Measurements from ENCODE around the gene ARMC9. TPM values are rescaled to one million over a fixed set of nuclear protein-coding genes. Genes with fewer than 3 reads are reported as not detected.
"Not testable (repeated sequence)": the region's sequence is repeated elsewhere in the genome, so short reads cannot be mapped to it uniquely, and the experiment has no call there.

Gene ARMC9
- polyA plus RNA-seq, 1 donor: 6.3 TPM

DNA sequence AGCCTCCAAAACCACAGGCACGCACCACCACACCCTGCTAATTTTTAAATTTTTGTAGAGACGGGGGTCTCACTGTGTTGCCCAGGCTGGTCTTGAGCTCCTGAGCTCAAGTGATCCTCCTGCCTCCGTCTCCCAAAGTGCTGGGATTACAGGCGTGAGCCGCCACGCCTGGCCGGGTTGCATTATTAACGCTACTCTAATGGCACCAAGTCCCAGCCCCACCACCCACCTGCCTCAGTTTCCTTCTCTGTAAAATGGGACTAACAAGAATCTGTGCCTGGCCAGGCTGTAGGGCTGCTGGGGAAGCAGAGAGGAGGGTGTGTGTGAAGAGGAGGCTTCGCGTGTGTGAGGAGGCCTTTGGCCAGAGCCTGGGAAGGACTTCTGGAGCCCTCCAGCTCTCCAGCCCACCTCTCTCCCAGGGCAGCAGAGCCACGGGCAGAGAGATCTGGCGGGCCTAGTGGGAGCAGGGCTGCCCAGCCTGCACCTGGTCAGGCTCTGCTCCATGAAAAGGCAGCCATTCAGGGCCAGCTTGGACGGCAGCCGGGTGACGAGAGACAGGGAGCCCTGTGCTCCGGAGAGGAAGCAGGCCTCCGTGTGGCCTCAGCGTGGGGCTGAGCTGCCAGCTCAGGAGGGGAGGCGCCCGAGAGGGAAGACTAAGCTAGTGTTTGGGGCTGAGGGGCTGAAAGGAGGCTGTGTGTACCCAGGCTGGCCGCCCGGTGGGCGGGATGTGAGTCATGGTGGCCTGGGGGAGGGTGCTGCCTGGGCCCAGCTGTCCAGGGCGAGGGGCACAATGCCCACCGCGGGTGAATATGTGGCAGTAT lies 189.7 kb downstream of the ARMC9 start:
- DNase-seq: peak; percentile 48

DNA sequence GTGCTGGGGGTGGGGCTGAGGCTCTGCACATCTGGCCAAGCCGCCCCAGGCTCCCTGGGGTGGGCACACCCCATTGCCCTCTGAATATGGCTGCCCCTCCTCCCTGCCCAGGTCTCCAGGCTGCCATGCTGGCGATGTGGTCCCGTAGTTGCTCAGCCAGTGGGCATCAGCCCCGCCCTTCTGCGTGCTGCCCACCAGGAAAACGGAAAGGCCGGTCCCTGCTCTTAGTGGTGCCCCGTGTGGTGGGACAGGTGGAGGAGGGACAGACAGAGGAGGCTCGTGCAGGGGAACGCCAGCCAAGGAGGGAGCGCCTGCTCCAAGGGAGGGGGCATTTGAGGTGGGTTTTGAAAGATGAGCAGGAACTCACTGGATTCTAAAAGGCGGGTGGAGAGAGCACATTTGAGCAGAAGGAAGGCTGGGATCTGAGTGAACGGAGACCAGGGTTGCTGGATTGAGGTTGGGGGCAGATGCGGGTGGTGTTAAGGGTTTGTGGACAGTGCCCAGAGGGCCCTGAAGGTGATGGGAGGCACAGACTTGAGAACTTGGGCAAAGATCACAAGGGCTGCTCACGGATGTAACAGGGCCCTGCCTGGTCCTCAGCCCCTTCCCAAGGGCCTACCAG lies 190.4 kb downstream of the ARMC9 start:
- DNase-seq: no peak

DNA sequence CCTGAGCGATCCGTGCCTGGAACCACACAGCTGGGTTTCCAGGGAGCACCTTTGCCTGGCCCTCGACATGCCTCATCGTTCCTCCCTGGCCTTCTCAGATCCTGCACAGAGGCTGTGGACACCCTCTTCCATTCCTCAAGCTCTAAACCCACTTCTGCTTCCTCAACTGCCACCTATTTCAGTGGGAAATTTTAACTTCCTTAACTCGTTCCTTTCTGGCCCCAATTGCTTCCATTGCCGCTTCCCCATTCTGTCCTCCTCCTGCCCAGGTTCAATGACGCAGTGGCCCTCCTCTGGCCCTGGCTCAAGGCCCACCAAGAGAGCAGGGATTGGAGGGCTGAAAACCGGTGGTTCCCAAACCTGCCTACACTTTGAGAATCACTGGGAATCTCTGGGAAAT lies 192.2 kb downstream of the ARMC9 start:
- DNase-seq: no peak

DNA sequence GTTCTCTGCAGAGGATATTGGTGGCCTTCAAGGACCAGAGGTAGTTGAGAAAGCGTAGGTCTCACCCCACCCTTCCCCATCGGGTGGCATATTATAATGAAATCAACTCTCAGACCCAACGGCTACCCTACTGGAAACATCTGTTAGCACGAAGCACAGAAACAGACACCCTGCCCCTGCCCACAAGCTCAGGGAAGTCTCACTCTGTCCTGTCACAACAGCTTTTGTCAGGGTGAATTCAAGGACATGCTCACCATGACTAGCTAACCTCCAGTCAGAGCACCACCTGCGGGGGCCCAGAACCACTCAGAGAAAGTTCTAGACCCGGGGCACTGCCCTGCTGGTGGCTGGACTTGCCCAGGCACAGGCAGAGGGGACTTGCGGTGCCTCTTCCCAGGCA lies 193.6 kb downstream of the ARMC9 start:
- no peak for DNase-seq

DNA sequence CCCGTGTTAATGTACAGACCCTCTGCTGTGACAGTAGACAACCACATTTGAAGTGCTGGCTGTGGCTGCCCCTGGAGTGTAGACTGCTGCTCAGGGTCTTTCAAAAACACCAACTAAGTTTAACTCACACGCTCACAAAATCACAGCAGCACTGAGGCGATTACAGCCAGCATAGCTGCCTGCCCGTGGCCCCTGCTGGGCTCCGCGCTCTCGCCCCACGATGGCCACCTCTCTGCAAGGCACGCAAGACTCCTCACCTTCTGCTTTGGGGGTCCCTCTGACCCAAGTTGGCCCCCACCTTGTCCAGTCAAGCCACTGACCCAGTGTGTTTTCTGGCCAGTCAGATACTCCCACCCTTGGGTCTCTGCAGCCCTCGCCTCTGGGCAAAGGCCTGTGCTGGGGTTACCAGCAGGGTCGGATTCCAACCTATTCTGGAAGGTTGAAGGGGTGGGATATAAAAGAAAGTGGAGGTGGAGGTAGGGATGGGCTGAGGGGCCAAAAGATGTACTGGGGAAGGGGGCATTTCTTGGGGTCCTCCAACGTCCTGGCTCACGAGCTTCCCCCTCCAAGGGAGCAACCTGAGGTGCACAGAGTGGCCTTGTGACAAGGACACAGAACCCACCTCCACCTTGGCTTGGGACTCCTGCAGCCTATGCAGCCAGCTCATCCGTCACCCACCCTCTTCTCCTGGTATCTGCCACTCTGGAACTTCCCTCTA lies 194.2 kb downstream of the ARMC9 start:
- DNase-seq: no peak

DNA sequence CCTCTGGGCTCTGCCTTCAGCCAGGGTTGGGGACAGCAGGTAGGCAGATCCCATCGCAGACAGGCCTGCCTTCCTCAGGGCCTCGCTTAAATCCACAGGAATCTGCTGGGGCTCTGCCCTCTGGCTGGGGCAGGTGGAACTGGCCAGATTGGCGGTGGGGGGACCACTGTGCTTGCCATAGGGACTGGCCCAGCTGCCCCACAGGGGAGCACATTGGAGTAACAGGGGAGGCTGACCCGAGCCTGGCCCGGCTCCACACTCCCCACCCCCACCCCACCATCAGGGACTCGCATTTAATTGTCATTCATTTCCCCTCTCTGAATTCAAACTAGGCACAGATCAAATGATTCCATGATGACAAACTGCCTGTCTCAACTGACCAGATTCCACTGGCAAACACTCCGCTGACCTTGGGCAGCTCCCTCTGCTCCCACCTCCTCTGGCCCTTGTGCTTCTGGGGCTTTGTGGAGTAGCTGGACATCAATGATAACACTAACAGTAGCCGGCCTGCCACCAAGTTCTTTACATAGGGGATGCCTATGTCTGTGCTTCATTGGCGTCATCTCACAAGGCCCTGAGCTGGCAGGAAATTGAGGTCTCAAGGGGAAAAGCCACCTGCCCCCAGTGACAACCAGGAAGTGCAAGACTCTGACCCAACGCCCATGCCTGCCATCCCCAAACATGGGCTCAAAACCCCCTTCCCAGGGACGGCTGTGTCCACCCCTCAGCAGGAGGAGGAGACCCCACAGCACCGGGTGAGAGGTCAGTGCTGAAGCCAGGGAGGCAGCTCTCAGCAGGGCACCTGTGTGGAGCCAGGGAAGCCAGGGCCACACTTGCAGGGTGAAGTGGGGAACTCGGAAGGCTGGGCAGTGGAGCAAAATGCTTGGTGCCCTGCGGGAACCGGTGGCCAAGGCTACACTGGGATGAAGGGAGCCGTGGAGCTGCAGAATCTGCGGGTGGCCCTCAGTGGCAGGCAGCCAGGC lies 195.0 kb downstream of the ARMC9 start:
- DNase-seq: no peak

DNA sequence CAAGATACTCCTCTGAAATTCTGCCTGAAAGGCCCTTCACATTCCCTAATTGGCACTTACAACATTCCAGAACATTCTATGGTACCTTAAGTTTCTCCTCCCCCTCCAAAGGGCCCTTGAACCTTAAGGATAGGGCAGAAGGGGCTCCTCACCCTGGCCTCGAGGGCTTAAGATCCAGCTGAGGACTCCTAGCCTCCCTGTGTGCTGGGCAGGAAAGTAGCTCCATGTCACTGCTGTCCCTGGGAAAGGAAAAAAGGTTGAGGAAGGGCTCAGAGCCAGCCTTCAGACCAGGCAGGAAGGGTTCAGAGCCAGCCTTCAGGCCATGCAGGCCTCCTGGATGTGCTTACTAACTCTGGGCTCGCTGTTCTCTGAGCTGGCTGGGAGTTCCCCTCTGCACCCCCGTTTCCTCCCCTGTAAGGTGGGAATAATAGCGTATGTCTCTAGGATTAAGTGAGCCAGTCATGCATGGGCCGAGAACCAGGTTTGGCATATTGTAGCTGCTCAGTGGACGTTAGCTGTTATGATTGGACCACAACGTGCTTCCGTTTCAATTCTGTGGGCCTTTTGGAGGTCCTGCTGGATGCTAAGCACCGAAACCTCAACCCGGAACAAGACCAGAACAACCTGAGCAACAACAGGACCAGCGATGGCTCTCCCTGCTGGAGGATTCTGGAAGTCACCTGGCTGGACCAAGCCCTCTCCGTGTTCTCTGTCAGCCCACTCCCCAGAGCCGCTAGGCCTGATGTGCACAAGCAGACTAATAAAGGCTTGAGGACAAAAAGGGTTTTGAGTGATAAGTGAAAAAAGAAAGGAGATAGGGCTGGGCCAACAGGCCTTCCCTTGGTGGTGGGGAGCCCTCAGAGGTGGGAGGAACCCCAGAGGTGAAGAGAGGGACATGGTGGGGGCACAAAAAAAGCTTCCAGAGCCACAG lies 196.0 kb downstream of the ARMC9 start:
- DNase-seq: no peak

DNA sequence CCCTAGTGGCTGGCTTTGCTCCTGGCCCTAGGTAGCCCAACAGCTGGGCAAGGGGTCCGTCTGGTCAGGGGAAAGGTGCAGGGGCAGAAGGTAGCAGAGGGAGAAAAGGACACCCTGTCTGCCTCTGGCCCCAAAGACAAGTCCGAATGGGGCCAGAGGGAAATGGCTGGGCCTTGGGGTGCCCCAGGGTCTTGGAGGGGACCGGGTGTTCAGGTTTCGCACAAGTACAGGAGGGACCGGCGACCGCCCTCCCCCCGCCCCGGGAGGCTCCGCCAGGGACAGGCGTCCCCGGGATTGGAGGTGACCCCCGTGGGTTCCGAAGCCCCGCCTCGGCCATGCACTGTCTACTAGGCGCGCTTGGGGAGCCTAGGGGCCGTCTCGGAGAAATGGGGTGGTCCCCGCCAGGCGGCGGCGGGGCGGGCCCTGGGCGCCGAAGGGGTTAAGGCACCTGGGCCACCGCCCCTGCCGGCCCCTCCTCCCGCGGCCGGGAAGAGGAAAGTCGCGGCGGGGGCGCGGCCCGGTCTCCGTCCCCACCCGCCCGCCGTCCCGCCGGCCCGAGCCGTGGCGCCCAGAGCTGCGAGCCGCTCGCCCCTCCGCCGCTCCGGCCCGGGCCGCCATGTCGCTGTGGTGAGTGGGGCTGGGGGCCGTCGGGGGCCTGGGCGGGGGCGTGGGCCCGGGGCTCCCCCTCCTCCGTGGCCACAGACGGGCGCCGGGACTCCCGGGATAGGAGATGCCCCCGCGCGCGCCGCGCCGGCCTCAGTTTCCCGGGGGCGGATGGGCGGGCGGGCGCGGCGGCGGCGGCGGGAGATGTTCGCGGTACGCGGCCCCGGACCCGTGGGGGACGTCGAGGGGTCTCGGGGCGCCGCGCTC lies 197.0 kb downstream of the ARMC9 start, which contains the start of gene B3GNT7:
B3GNT7 (plus strand) TSS at position 523 of the 870 bp plus-strand sequence; CDS start at position 617, 94 bp downstream.
- DNase-seq: no peak

DNA sequence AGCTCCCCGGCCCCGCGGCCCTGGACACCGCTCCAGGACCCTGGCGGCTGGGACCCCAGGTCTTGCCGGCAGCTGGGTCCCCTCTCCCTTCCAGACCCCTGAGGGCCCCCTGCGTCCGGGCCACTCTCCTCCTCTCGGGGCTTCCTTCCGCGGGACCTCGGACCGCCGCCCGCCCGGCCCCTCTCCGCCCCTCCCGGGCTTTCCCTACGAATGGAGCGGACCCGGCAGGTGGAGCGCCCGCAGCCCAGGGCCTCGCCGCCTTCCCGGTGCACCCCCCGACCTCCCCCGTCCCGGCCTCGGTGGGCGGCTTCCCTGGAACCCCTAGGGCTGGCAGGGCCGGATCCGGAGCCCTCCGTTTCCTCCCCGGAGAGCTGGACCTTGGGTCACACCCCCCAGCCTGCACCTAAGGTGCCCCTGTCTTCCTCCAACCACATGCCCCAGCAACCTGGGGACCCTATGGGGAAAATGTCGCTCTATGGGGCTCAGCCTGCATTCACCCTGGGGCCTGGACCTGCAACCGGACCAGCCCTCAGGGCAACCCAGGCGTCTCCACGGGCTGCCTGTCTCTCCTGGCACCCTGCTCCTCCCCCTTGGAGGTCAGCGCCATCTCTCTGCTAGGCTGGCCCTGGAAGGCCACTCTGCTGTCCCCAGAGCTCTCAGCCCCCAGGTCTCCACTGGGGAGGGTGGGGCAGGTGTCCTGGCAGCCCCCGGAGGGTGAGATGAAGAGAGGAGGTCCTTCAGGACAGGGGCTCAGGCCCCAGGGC lies 197.8 kb downstream of the ARMC9 start:
- no peak for DNase-seq

DNA sequence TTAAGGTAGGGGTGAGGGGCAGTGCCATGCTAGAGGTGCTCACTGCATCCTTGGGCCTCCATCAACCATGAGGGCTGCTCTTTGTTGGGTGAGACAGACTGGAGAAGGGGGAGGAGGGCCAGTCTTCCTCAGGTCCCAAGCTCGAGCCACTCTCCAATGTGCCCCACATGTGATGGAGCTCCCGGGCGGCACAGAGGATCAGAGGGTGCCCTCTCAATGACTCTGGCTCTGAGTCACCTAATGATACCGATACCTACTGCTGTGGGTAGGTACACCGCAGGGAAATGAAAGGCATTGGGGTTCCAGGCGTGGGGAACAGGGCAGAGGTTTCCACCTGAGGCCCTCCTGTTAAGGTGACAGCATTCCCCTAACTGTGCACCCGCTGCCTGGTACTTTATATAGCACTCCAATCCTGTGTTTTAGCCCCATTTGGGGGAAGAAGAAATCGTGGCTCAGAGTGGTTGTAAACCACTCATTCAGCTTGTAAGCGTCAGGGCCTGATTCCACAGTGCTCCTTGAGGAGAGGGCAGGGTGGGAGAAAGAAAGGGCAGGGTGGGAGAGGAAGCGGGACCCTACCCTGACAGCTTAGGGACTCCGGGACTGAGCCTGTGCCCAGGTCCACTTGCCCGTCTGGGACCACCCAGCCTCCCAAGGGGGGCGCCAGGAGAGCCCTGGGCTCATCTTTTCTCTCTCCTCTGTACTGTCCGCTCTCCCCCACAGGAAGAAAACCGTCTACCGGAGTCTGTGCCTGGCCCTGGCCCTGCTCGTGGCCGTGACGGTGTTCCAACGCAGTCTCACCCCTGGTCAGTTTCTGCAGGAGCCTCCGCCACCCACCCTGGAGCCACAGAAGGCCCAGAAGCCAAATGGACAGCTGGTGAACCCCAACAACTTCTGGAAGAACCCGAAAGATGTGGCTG lies 198.8 kb downstream of the ARMC9 start:
- DNase-seq: no peak

DNA sequence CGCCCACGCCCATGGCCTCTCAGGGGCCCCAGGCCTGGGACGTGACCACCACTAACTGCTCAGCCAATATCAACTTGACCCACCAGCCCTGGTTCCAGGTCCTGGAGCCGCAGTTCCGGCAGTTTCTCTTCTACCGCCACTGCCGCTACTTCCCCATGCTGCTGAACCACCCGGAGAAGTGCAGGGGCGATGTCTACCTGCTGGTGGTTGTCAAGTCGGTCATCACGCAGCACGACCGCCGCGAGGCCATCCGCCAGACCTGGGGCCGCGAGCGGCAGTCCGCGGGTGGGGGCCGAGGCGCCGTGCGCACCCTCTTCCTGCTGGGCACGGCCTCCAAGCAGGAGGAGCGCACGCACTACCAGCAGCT lies 199.5 kb downstream of the ARMC9 start:
- no peak for DNase-seq

DNA sequence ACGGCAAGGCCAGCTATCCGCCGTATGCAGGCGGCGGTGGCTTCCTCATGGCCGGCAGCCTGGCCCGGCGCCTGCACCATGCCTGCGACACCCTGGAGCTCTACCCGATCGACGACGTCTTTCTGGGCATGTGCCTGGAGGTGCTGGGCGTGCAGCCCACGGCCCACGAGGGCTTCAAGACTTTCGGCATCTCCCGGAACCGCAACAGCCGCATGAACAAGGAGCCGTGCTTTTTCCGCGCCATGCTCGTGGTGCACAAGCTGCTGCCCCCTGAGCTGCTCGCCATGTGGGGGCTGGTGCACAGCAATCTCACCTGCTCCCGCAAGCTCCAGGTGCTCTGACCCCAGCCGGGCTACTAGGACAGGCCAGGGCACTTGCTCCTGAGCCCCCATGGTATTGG lies 200.2 kb downstream of the ARMC9 start:
- DNase-seq: no peak

DNA sequence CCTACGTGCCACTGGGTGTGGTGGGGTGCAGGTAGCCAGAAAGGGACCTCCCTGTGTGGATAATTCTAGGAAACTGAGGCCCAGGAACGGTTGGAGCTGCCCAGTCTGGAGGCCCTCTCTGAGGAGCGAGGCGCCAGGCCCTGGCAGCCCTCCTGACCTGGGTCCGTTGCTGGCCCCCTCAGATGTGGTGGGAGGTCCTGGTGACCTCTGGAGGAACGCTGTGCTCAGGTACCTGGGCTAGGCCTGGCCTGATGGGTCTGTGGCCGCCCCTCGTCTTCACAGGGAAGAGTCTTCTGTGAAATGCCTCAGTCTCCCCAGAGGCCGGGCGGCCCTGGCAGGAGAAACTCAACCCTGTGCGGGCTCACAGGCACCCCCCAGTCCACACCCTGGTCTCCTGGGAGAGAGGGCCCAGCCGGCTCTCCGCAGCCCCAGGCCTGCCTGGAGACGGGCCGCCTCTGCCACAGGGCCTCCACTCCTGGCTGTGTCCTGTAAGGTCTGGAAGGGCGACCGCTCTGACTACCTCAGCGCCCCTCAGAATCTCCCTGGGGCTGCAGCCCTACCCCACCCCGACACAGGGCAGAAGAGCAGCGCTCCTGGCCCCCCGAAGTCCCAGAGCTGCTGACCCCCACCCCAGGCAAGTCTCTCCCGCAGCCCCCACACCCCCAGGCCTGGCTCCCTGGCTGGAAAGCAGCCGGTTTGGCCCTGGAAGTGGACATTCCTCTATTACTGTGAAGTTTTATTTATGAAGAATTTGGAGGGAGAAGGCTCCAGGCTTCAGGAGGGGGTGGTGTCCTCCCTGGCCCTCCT lies 200.8 kb downstream of the ARMC9 start:
- DNase-seq: no peak

DNA sequence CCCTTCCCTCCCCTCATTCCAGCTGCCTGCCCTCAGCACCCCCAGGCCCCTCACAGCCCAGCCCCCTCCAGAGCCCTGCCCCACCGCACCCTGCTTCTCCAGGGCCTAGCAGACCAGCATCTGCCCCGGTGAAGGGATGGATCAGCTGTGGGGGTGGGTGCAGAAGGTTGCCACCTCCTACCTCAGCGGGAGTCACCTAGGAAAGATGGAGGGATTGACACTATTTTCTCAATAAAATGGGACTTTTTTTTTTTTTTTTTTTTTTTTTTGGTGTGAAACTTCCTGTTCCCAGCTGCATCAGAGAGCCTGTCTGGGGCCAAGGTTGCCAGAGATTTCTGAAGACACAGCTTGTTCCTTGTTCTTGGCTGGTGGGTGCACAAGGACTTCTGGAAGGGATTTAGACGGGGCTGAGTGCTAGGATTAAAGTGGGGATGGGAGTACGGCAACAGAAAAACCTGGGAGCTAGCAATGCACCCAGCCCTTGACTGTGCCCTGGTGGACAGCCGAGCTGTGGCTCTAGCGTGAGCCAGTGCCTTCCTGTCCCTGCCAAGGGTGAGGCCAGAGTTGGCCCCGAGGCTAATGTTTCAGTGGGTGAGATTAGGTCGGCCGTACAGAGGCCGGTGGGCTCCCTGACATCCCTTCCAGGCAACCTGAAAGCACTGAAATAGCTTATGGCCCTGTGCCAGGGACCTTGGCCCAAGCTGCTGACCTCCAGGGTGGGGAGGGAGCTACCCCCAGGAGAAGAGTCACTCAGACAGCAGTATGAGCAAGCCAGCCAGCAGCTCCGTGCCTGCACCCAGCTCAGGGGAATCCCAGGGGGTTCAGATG lies 201.6 kb downstream of the ARMC9 start:
- peak; percentile 51 for DNase-seq

DNA sequence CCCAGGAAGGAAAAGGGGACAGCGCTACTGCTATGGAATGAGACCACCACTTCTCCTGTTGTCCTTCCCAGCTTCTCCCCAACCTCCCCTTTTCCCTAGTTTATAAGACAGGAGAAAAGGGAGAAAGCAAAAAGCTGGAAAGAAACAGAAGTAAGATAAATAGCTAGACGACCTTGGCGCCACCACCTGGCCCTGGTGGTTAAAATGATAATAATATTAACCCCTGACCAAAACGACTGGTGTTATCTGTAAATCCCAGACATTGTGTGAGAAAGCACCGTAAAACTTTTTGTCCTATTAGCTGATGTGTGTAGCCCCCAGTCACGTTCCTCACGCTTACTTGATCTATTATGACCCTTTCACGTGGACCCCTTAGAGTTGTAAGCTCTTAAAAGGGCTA lies 202.2 kb downstream of the ARMC9 start:
- DNase-seq: not testable (repeated sequence)

DNA sequence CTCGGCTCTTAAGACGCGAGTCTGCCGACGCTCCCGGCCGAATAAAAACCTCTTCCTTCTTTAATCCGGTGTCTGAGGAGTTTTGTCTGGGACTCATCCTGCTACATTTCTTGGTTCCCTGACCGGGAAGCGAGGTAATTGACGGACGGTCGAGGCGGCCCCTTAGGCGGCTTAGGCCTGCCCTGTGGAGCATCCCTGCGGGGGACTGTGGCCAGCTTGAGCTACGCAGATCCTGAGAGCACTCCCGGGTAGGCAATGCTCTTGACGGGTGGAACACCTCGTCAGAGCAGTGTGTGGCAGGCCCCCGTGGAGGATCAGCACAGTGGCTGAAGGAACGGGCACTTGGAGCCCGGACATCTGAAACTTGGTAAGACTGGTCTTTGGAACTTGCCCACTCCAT lies 202.7 kb downstream of the ARMC9 start:
- not testable (repeated sequence) for DNase-seq

All from hindlimb muscle (tissue), 1 donor.